CD8-positive, alpha-beta memory T cell (primary cell): Measurements from ENCODE around the gene MUSTN1. TPM values are rescaled to one million over a fixed set of nuclear protein-coding genes. Genes with fewer than 3 reads are reported as not detected.

Experiments
- CTCF ChIA-PET: fragments of 350-600 bp; sonication (Branson Sonifier 250); formaldehyde crosslinking; loops from one replicate; lab custom pipeline; 2021; ENCODE audit warnings: antibody characterized with exemption; lab: Charles Lee
- POLR2A ChIA-PET: fragments of 350-600 bp; sonication (Branson Sonifier 250); formaldehyde crosslinking; loops from one replicate; lab custom pipeline; 2021; ENCODE audit warnings: antibody characterized with exemption; lab: Charles Lee
- DNase-seq, 5 donors: peaks; one replicate each; pipeline versions ENCODE4 v3.0.0 to v3.0.0-alpha.2; 2020 to 2022; ENCODE audit warnings: mixed read lengths in 1 of 5
- H3K27ac ChIP-seq: one replicate; pipeline ENCODE4 v1.7.0; 2013; ENCODE audit warnings: low read depth, mild to moderate bottlenecking, low read length, moderate library complexity
- H3K27me3 ChIP-seq: 2 replicates; pipeline ENCODE4 v1.7.0; 2013; ENCODE audit warnings: low read length, mild to moderate bottlenecking; ENCODE audit not compliant: insufficient read depth, poor library complexity, severe bottlenecking
- H3K36me3 ChIP-seq: 2 replicates; pipeline ENCODE4 v1.7.0; 2013; ENCODE audit warnings: mild to moderate bottlenecking, low read length, moderate library complexity; ENCODE audit not compliant: insufficient read depth
- H3K4me1 ChIP-seq: 2 replicates; pipeline ENCODE4 v1.7.0; 2013; ENCODE audit warnings: mild to moderate bottlenecking, low read length, moderate library complexity; ENCODE audit not compliant: insufficient read depth
- H3K4me3 ChIP-seq: 2 replicates; pipeline ENCODE4 v1.7.0; 2013; ENCODE audit warnings: mild to moderate bottlenecking, low read length
- H3K9me3 ChIP-seq: 2 replicates; pipeline ENCODE4 v1.7.0; 2013; ENCODE audit warnings: mild to moderate bottlenecking, low read length
- H3K27ac Mint-ChIP-seq, 8 donors: one replicate each; pipeline ENCODE4 v1.8.0; 2020 to 2021; ENCODE audit warnings: mixed read lengths in 8 of 8, mild to moderate bottlenecking in 6 of 8, inconsistent platforms in 3 of 8, moderate library complexity in 3 of 8
- H3K27me3 Mint-ChIP-seq, 2 donors: one replicate each; pipeline ENCODE4 v1.8.0; 2020 to 2021; ENCODE audit warnings: mixed read lengths in 2 of 2, mild to moderate bottlenecking in 1 of 2, moderate library complexity in 1 of 2
- H3K36me3 Mint-ChIP-seq, 3 donors: one replicate each; pipeline ENCODE4 v1.8.0; 2020 to 2021; ENCODE audit warnings: mixed read lengths in 3 of 3, inconsistent platforms in 1 of 3, mild to moderate bottlenecking in 1 of 3
- H3K4me1 Mint-ChIP-seq, 3 donors: one replicate each; pipeline ENCODE4 v1.8.0; 2020 to 2021; ENCODE audit warnings: mixed read lengths in 3 of 3, inconsistent platforms in 1 of 3, mild to moderate bottlenecking in 1 of 3
- H3K4me3 Mint-ChIP-seq, 7 donors: one replicate each; pipeline ENCODE4 v1.8.0; 2020 to 2021; ENCODE audit warnings: mixed read lengths in 7 of 7, mild to moderate bottlenecking in 6 of 7, moderate library complexity in 4 of 7, inconsistent platforms in 2 of 7
- H3K9me3 Mint-ChIP-seq, 5 donors: one replicate each; pipeline ENCODE4 v1.8.0; 2020 to 2022; ENCODE audit warnings: mixed read lengths in 5 of 5, mild to moderate bottlenecking in 3 of 5, moderate library complexity in 2 of 5, inconsistent platforms in 1 of 5
- polyA plus RNA-seq: library from polyadenylated mRNA; unstranded; fragments of 300-500 nt; fragmentation: Illumina TruSeq; gene quantifications from one replicate; pipeline ENCODE4 v1.2.3, GENCODE V29; 2021
- total RNA-seq, 2 experiments: library from RNA; stranded (reverse); gene quantifications; one replicate each; pipeline ENCODE4 v1.2.3, GENCODE V29; 2021

MUSTN1 gene
- total and polyA plus RNA-seq, 3 experiments from 2014 or later, result 0.79 to 1.5 TPM; not detected in 1

DNA sequence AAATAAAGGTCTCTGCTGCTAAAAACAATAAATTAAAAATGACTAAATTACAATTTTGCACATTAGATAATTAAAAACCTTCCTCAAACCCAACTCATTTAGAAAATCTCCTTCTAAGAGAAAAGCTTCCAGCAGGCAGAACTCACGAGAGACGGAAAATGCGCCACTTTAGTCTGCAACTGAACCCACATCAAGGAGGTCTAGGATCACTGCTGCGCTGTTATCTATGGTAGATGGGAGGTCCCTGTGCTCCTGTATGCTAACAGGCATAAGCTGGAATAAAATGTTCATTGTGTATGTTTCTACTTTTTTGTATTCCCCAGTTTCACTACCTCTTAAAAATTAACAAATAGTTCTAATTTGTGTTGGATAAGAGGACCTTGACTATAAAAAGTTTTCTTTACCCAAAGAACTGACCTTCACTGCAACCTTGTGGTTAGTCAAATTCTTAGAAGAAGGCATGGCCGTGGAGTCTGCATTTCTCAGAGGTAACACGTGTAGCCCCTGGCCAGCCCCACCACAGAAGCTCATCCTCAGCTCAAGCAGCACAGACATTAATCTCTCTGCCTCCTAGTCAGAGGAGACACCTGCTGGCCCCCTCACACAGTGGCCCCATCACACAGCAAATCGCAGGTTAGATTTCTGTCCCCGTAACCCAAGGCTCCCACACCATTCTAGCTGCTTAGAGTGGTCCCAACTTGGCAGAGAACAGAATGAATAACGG lies 40.2 kb upstream of the MUSTN1 start:
- H3K36me3 ChIP-seq, result no peaks in the 10 kb centered on the region
- peaks cover 11% of the 10 kb centered on the region for H3K4me1 ChIP-seq
- ChIA-PET POLR2A (interaction anchor here (0.6 to 0.8 kb wide), 2 partner anchors 19 to 183 kb away, joined by 3 to 4 read pairs; no protein-coding TSS in a partner anchor), CTCF (no interaction called here)
- no peaks in the 10 kb centered on the region for H3K27me3 ChIP-seq
- Mint-ChIP-seq H3K27ac (peak overlapping the region in 4 of 8 donors; percentile 58 to 82 (median 68)), H3K36me3 (peaks cover 0 to 27% (median 6%) of the 10 kb centered on the region in 3 donors), H3K4me1 (peaks cover 31 to 66% (median 50%) of the 10 kb centered on the region in 3 donors), H3K4me3 (no peak overlapping the region), H3K9me3 (no peaks in the 10 kb centered on the region), H3K27me3 (no peaks in the 10 kb centered on the region)
- DNase-seq, result no peak
- H3K4me3 ChIP-seq, result no peak overlapping the region
- no peak overlapping the region for H3K27ac ChIP-seq
- no peaks in the 10 kb centered on the region for H3K9me3 ChIP-seq

DNA sequence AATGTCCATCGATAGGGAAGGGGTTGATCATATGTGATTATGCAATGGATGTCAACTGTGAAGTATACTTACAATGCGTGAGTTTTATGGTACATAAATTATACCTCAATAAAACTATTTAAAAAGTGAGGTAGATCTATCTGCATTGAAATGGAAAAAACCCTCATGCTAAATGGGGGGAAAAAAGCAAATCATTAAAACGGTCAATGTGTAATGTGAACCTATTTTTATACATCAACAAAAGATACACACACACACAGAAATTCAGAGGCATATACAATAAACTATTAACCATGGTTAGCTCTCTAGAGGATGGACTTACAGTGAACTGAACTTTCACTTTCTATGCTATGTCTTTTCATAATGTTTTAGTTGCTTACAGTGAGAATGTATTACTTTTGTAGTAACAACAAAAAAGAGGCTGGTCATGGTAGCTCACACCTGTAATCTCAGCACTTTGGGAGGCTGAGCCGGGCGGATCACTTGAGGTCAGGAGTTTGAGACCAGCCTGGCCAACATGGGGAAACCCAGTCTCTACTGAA lies 39.4 kb upstream of the MUSTN1 start:
- CTCF ChIA-PET, result interaction anchor here (1.2 kb wide), 1 partner anchor 18 kb away, joined by 5 read pairs; no protein-coding TSS in a partner anchor
- H3K4me3 Mint-ChIP-seq, result no peak overlapping the region

DNA sequence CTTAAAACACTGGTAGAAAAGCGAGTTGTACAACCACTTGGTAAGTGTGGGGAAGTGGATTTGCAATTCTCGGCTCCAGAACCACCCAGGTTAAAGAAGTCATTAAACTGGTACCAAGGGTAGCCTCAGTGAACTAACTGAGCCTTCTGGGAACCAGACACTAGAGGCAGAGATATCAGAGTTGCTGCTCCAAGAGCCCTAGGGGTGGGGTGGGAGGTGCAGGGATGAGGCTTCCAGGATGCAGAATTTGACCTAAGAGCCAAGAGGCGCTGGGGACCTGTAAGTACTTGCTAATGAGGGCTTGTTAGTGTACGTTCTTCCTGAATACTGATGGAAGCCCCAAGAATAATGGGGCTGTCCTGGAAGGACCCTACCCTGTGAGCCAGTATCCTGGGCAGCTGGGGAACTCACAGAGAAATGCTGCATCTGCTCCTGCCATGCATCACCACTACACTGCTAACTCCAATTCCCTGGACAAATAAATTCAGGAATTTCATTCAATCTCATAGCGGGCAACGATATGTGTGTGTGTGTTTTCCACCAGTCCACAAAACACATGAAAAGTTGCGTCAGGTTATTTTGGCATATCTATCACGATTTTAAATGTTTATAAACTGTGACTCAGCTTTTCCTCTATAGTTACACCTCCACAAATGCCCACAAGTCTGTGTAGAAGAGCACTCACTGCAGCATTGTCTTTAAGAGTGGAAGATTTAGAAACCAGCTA lies 38.8 kb upstream of the MUSTN1 start:
- no peaks in the 10 kb centered on the region for H3K36me3 ChIP-seq
- no peak overlapping the region for H3K27ac Mint-ChIP-seq
- H3K4me3 Mint-ChIP-seq, result no peak overlapping the region
- no peak overlapping the region for H3K27ac ChIP-seq
- H3K27me3 Mint-ChIP-seq, result no peaks in the 10 kb centered on the region
- no peaks in the 10 kb centered on the region for H3K27me3 ChIP-seq
- ChIA-PET CTCF (interaction anchor here (1.2 to 1.3 kb wide), 2 partner anchors 19 to 28 kb away, joined by 3 to 5 read pairs; no protein-coding TSS in a partner anchor), POLR2A (no interaction called here)
- peaks cover 31 to 70% (median 43%) of the 10 kb centered on the region in 3 donors for H3K4me1 Mint-ChIP-seq
- no peak for DNase-seq
- peaks cover 0 to 22% (median 8%) of the 10 kb centered on the region in 3 donors for H3K36me3 Mint-ChIP-seq
- no peak overlapping the region for H3K4me3 ChIP-seq
- H3K9me3 ChIP-seq, result no peaks in the 10 kb centered on the region
- peaks cover 11% of the 10 kb centered on the region for H3K4me1 ChIP-seq
- no peaks in the 10 kb centered on the region for H3K9me3 Mint-ChIP-seq

More for the DNA sequence above, 39.4 kb upstream of the MUSTN1 start:
- H3K27me3 ChIP-seq, result no peaks in the 10 kb centered on the region
- H3K9me3 ChIP-seq, result no peaks in the 10 kb centered on the region
- no peaks in the 10 kb centered on the region for H3K36me3 ChIP-seq
- H3K4me1 ChIP-seq, result peaks cover 11% of the 10 kb centered on the region
- H3K4me3 ChIP-seq, result no peak overlapping the region
- POLR2A ChIA-PET, result interaction anchor here (0.8 kb wide), 1 partner anchor 19 kb away, joined by 3 read pairs; no protein-coding TSS in a partner anchor
- DNase-seq, result no peak
- Mint-ChIP-seq H3K27me3 (no peaks in the 10 kb centered on the region), H3K9me3 (no peaks in the 10 kb centered on the region), H3K36me3 (peaks cover 0 to 26% (median 8%) of the 10 kb centered on the region in 3 donors), H3K4me1 (peaks cover 33 to 71% (median 49%) of the 10 kb centered on the region in 3 donors), H3K27ac (peak overlapping the region in 1 of 8 donors; percentile 29)
- H3K27ac ChIP-seq, result no peak overlapping the region

DNA sequence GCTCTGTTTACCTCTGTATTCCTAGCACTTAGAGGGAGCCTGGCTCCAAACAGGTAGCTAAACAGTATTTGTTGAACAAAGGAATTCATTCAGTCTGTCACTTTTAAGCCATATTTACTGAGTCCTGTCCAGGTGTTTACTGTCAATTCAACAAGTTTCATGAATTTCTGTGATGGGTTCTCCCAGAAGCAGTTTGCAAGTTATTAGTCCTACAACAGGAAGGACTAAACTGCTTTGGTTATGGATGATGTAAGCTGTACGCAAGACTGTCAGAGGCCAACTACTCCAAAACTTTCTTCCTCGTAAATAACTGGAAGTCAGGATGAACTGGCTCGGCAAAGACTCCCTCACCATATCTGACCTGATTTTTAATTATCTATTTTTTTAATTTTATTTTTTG lies 37.4 kb upstream of the MUSTN1 start:
- peak overlapping the region in 2 of 8 donors; percentile 37 to 67 for H3K27ac Mint-ChIP-seq
- no peaks in the 10 kb centered on the region for H3K9me3 ChIP-seq
- no peak overlapping the region for H3K4me3 ChIP-seq
- no peaks in the 10 kb centered on the region for H3K27me3 Mint-ChIP-seq
- H3K36me3 Mint-ChIP-seq, result peaks cover 5 to 20% (median 8%) of the 10 kb centered on the region in 3 donors
- no peaks in the 10 kb centered on the region for H3K36me3 ChIP-seq
- peaks cover 11% of the 10 kb centered on the region for H3K4me1 ChIP-seq
- ChIA-PET CTCF (interaction anchor here (1.3 kb wide), 1 partner anchor 29 kb away, joined by 3 read pairs; no protein-coding TSS in a partner anchor), POLR2A (no interaction called here)
- DNase-seq, result no peak
- H3K9me3 Mint-ChIP-seq, result no peaks in the 10 kb centered on the region
- H3K4me3 Mint-ChIP-seq, result no peak overlapping the region
- no peaks in the 10 kb centered on the region for H3K27me3 ChIP-seq
- H3K4me1 Mint-ChIP-seq, result peaks cover 29 to 63% (median 40%) of the 10 kb centered on the region in 3 donors
- no peak overlapping the region for H3K27ac ChIP-seq

DNA sequence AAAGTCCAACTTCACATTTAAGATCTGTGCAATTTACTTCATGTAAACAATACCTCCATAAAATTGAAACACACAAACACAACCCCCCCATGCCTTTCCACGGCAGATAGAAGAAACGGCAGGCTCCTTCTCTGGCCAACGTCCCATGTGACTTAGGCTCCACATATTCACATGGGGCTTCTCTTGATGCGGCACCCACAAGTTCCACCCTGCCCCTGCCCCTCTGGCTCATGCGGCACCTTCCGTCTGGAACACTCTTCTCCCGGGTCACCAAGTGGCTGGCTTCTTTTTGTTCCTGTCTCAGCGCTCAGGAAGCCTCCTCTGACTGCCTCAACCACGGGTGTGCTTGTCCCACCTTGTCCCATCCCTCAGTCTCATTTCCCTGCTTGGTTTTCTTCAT lies 36.9 kb upstream of the MUSTN1 start:
- Histone ChIP-seq H3K27me3 (no peaks in the 10 kb centered on the region), H3K4me3 (no peak overlapping the region), H3K27ac (no peak overlapping the region), H3K4me1 (peaks cover 11% of the 10 kb centered on the region), H3K9me3 (no peaks in the 10 kb centered on the region), H3K36me3 (no peaks in the 10 kb centered on the region)
- H3K27me3 Mint-ChIP-seq, result no peaks in the 10 kb centered on the region
- ChIA-PET POLR2A (no interaction called here), CTCF (interaction anchor here (1.3 kb wide), 1 partner anchor 30 kb away, joined by 3 read pairs; no protein-coding TSS in a partner anchor)
- peaks cover 29 to 58% (median 40%) of the 10 kb centered on the region in 3 donors for H3K4me1 Mint-ChIP-seq
- H3K36me3 Mint-ChIP-seq, result peaks cover 5 to 24% (median 8%) of the 10 kb centered on the region in 3 donors
- no peaks in the 10 kb centered on the region for H3K9me3 Mint-ChIP-seq
- no peak overlapping the region for H3K4me3 Mint-ChIP-seq
- no peak for DNase-seq
- peak overlapping the region in 6 of 8 donors; percentile 6 to 67 (median 38) for H3K27ac Mint-ChIP-seq

DNA sequence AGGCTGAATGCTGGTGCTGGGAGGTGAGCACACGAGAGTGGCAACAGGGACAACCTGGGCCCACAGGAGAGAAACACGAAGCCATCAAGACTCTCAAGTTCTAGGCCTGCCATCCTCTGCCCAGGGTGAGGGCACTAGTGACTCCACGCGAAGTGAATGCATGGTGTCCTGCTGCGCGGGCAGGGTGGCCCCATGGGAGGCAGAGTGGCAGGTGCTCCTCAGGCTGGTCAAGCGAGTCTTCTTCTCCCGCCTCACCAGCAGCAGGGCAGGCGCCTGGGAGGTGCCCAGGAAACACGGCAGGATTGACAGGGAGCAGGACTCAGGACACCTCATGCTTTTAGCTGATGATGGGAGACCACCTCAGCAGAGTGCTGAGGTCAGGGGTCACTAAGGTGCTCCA lies 35.7 kb upstream of the MUSTN1 start:
- ChIA-PET POLR2A (no interaction called here), CTCF (no interaction called here)
- no peak for DNase-seq
- Histone ChIP-seq H3K36me3 (no peaks in the 10 kb centered on the region), H3K27me3 (no peaks in the 10 kb centered on the region), H3K9me3 (no peaks in the 10 kb centered on the region), H3K4me3 (no peak overlapping the region), H3K27ac (no peak overlapping the region), H3K4me1 (peaks cover 6% of the 10 kb centered on the region)
- H3K4me1 Mint-ChIP-seq, result peaks cover 31 to 45% (median 34%) of the 10 kb centered on the region in 3 donors
- peak overlapping the region in 1 of 8 donors; percentile 38 for H3K27ac Mint-ChIP-seq
- no peak overlapping the region for H3K4me3 Mint-ChIP-seq
- H3K27me3 Mint-ChIP-seq, result no peaks in the 10 kb centered on the region
- peaks cover 17 to 33% (median 17%) of the 10 kb centered on the region in 3 donors for H3K36me3 Mint-ChIP-seq
- H3K9me3 Mint-ChIP-seq, result peaks cover 0 to 7% (median 3%) of the 10 kb centered on the region in 5 donors

DNA sequence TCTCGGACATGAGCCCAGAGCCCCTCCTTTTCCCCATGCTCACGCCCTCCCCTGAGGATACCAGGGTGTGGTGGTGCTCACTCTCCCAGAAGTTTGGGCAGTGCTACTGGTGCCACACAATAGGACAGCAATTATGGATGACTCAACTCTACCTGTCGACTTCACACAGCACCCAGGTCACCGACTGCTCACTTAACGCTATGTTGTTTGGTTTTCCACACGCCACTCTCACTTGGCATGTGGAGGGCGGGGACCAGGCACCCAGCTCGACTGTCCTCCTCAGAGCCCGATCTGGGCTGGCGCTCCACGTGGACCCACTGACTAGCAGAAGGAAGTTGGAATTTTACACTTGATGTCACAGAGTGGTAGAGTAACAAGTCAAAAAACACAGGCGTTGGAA lies 31.6 kb upstream of the MUSTN1 start:
- H3K4me3 Mint-ChIP-seq, result peak overlapping the region in 1 of 7 donors; percentile 13
- H3K4me3 ChIP-seq, result no peak overlapping the region
- peaks cover 4 to 26% (median 12%) of the 10 kb centered on the region in 3 donors for H3K4me1 Mint-ChIP-seq
- H3K27ac Mint-ChIP-seq, result peak overlapping the region in 2 of 8 donors; percentile 11 to 61
- peaks cover 0 to 15% (median 12%) of the 10 kb centered on the region in 5 donors for H3K9me3 Mint-ChIP-seq
- no peaks in the 10 kb centered on the region for H3K36me3 ChIP-seq
- no peaks in the 10 kb centered on the region for H3K9me3 ChIP-seq
- H3K27ac ChIP-seq, result no peak overlapping the region
- H3K36me3 Mint-ChIP-seq, result peaks cover 18 to 48% (median 37%) of the 10 kb centered on the region in 3 donors
- H3K27me3 ChIP-seq, result no peaks in the 10 kb centered on the region
- POLR2A ChIA-PET, result no interaction called here
- no peaks in the 10 kb centered on the region for H3K27me3 Mint-ChIP-seq
- CTCF ChIA-PET, result no interaction called here
- DNase-seq, result no peak
- no peaks in the 10 kb centered on the region for H3K4me1 ChIP-seq
